Fibroblast of lung (primary cell): ENCODE results near the gene TBPL1. TPM values are rescaled to one million over a fixed set of nuclear protein-coding genes. Genes with fewer than 3 reads are reported as not detected.

Experiments
- DNase-seq, 2 donors: peaks; one replicate each; pipeline versions ENCODE4 v3.0.0 to v3.0.0-alpha.2; 2010; ENCODE audit warnings: low read depth in 2 of 2
- H2AFZ ChIP-seq: 2 replicates; pipeline ENCODE4 v1.5.1; 2012; ENCODE audit warnings: low read length, control low read depth, inconsistent platforms
- H3K27ac ChIP-seq: 2 replicates; pipeline ENCODE4 v1.5.1; 2011; ENCODE audit warnings: low read length, control low read depth; ENCODE audit not compliant: insufficient read depth
- H3K27me3 ChIP-seq: 2 replicates; pipeline ENCODE4 v1.5.1; 2011; ENCODE audit warnings: mild to moderate bottlenecking, low read length; ENCODE audit not compliant: control insufficient read depth, insufficient read depth
- H3K36me3 ChIP-seq: 2 replicates; pipeline ENCODE4 v1.5.1; 2011; ENCODE audit warnings: low read length; ENCODE audit not compliant: control insufficient read depth, insufficient read depth
- H3K4me1 ChIP-seq: 2 replicates; pipeline ENCODE4 v1.5.1; 2011; ENCODE audit warnings: low read length; ENCODE audit not compliant: control insufficient read depth, insufficient read depth; ENCODE audit errors: extremely low read depth
- H3K4me2 ChIP-seq: 2 replicates; pipeline ENCODE4 v1.5.1; 2011; ENCODE audit warnings: low read length, control low read depth; ENCODE audit not compliant: insufficient read depth; ENCODE audit errors: extremely low read depth
- H3K4me3 ChIP-seq, 4 experiments: fragments of 200-600 bp in 1 of 4; sonication (generic) in 1 of 4; replicated peaks in 1 of 4; 2 replicates each; pipeline ENCODE4 v1.5.1; 2011 to 2016; ENCODE audit warnings: low read length in 4 of 4, low read depth in 3 of 4, mild to moderate bottlenecking in 3 of 4, control low read depth in 2 of 4, inconsistent platforms in 1 of 4, mixed read lengths in 1 of 4; ENCODE audit not compliant: insufficient read depth in 1 of 4; ENCODE audit errors: control extremely low read depth in 1 of 4
- H3K79me2 ChIP-seq: 2 replicates; pipeline ENCODE4 v1.5.1; 2012; ENCODE audit warnings: mild to moderate bottlenecking, low read length, inconsistent platforms; ENCODE audit not compliant: control insufficient read depth, insufficient read depth
- H3K9ac ChIP-seq: 2 replicates; pipeline ENCODE4 v1.5.1; 2011; ENCODE audit warnings: mild to moderate bottlenecking, low read length, control low read depth; ENCODE audit not compliant: insufficient read depth
- H3K9me3 ChIP-seq: 2 replicates; pipeline ENCODE4 v1.5.1; 2012; ENCODE audit warnings: low read depth, low read length; ENCODE audit not compliant: control insufficient read depth, insufficient read depth
- H4K20me1 ChIP-seq: 2 replicates; pipeline ENCODE4 v1.5.1; 2011; ENCODE audit warnings: low read length; ENCODE audit not compliant: control insufficient read depth, insufficient read depth; ENCODE audit errors: extremely low read depth
- EZH2 ChIP-seq: IDR thresholded peaks from 2 replicates; pipeline ENCODE4 v1.5.1; 2012; ENCODE audit warnings: low read length, control low read depth, mild to moderate bottlenecking; ENCODE audit errors: missing control alignments
- polyA plus RNA-seq, 2 donors: library from polyadenylated mRNA; depleted of rRNA in 1 of 2; stranded (reverse) in 1 of 2; unstranded in 1 of 2; fragments of >200 nt; gene quantifications; 2 replicates each; pipeline ENCODE4 v1.2.1, GENCODE V29; 2011 to 2012; ENCODE audit warnings: missing spikeins in 1 of 2
- total RNA-seq: library from RNA; depleted of rRNA; stranded (reverse); fragments of >200 nt; gene quantifications from 2 replicates; pipeline ENCODE4 v1.2.1, GENCODE V29; 2014
- TF ChIP-seq, protein P1 (sequence below), 2 donors: IDR thresholded peaks in 1 of 2; conservative IDR thresholded peaks in 1 of 2; 1 replicate in 1 of 2; 2 replicates in 1 of 2; pipeline ENCODE4 v1.5.1; 2011 to 2012; ENCODE audit warnings: low read length in 2 of 2, control low read depth in 1 of 2, inconsistent platforms in 1 of 2, low read depth in 1 of 2, mild to moderate bottlenecking in 1 of 2

Gene TBPL1
- total and polyA plus RNA-seq, 2 donors (not counting 1 experiment from before 2014, with no cell fraction given): 18.8 to 47.8 TPM

DNA sequence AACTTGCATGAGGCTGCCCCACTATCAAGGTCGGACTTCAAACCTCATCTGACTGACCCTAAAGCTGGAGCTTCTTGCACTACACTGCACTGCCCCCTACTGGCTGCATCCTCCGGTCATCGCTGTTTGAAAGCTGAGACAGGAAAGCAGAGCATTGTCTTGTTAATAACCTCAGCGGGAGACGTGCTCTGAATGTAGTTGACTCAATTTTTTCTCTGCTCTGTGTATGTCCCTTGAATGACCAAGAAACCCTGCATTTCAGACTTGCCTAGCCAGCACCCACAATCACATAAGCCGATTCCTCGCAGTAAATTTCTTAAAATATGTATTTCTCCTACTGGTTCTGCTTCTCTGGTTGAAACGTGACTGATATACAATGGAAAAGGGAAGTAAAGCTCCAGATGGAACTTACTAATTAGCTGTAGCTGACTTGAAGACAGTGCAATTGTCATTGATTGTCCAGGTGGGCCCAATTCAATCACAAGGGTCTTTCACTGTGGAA is 36.3 kb upstream of the TBPL1 start:
- Histone ChIP-seq H3K4me1 (no peaks in the 10 kb centered on the region), H3K36me3 (no peaks in the 10 kb centered on the region), H3K9me3 (no peaks in the 10 kb centered on the region), H3K27ac (no peak overlapping the region), H2AFZ (peak overlapping the region; percentile 41), H3K4me2 (peak overlapping the region; percentile 65), H3K27me3 (no peaks in the 10 kb centered on the region), H3K4me3 (no peak overlapping the region), H3K79me2 (no peaks in the 10 kb centered on the region), H3K9ac (no peak overlapping the region), H4K20me1 (no peaks in the 10 kb centered on the region)
- peak; percentile 76 to 95 for DNase-seq
- TF ChIP-seq EZH2: no peak
- TF ChIP-seq, protein P1, sequence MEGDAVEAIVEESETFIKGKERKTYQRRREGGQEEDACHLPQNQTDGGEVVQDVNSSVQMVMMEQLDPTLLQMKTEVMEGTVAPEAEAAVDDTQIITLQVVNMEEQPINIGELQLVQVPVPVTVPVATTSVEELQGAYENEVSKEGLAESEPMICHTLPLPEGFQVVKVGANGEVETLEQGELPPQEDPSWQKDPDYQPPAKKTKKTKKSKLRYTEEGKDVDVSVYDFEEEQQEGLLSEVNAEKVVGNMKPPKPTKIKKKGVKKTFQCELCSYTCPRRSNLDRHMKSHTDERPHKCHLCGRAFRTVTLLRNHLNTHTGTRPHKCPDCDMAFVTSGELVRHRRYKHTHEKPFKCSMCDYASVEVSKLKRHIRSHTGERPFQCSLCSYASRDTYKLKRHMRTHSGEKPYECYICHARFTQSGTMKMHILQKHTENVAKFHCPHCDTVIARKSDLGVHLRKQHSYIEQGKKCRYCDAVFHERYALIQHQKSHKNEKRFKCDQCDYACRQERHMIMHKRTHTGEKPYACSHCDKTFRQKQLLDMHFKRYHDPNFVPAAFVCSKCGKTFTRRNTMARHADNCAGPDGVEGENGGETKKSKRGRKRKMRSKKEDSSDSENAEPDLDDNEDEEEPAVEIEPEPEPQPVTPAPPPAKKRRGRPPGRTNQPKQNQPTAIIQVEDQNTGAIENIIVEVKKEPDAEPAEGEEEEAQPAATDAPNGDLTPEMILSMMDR (conservative IDR thresholded peaks at IDR 0.05 in 1 of 2, IDR thresholded peaks at IDR 0.05 in 1 of 2; ENCODE audit: low read depth in 1 of 2, low read length in 2 of 2): peak; percentile 90 to 95

- H2AFZ ChIP-seq: no peak overlapping the region
- no peaks in the 10 kb centered on the region for H3K36me3 ChIP-seq
- DNase-seq: no peak
- no peak overlapping the region for H3K4me2 ChIP-seq
- no peaks in the 10 kb centered on the region for H4K20me1 ChIP-seq
- TF ChIP-seq EZH2: no peak
- TF ChIP-seq, protein P1 (conservative IDR thresholded peaks at IDR 0.05 in 1 of 2, IDR thresholded peaks at IDR 0.05 in 1 of 2; ENCODE audit: low read depth in 1 of 2, low read length in 2 of 2): no peak
- H3K9ac ChIP-seq: no peak overlapping the region
- H3K27me3 ChIP-seq: no peaks in the 10 kb centered on the region
- H3K4me3 ChIP-seq: no peak overlapping the region
- H3K9me3 ChIP-seq: no peaks in the 10 kb centered on the region
- H3K79me2 ChIP-seq: no peaks in the 10 kb centered on the region
- H3K4me1 ChIP-seq: no peaks in the 10 kb centered on the region
- H3K27ac ChIP-seq: no peak overlapping the region
These were observed 35.2 kb upstream of the TBPL1 start for GRCh38 chr6:133917781-133918180.

DNA sequence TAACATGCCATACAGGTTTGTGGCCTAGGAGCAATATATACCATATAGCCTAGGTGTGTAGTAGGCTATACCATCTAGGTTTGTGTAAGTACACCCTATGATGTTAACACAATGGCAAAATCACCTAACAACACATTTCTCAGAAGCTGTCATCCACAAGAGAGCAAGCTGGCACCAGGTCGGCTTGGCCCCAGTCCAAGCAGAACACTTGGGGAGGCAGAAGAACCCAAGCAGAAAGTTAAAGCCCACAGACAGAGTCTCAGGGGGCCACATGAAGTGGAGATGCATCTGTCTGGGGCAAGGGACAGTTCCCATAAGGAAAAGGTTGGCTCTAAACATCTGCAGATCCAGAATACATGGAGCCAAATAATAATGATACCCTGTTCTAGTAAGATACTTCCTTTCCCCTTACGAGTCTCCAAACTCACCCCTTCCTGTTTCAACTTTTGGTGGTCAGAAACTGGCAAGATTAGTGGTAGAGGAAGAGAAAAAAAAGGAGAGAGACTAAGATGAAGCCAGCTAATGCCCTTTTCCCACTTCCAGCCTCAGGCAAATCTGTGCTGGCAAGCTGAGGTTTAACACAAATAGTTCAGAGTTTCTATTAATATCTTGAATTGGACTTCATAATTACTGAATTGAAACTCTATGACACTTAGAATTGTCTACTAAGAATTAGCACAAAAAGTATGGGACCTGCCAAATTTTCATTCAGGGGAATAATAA is 34.7 kb upstream of the TBPL1 start:
- Histone ChIP-seq H3K4me3 (no peak overlapping the region), H3K79me2 (no peaks in the 10 kb centered on the region), H3K36me3 (no peaks in the 10 kb centered on the region), H3K9me3 (no peaks in the 10 kb centered on the region), H3K9ac (no peak overlapping the region), H3K27me3 (no peaks in the 10 kb centered on the region), H3K4me2 (no peak overlapping the region), H3K27ac (no peak overlapping the region), H4K20me1 (no peaks in the 10 kb centered on the region), H2AFZ (no peak overlapping the region), H3K4me1 (no peaks in the 10 kb centered on the region)
- no peak for DNase-seq
- no peak for TF ChIP-seq EZH2
- TF ChIP-seq, protein P1 (conservative IDR thresholded peaks at IDR 0.05 in 1 of 2, IDR thresholded peaks at IDR 0.05 in 1 of 2; ENCODE audit: low read depth in 1 of 2, low read length in 2 of 2): no peak
